CD4-positive, CD25-positive, alpha-beta regulatory T cell (primary cell): ENCODE data around the gene FHAD1. TPM values are rescaled to one million over a fixed set of nuclear protein-coding genes. Genes with fewer than 3 reads are reported as not detected.

Experiments
- ATAC-seq, 2 donors: fragments of 150-1000 bp; cut with Tn5 transposase; one replicate each; pipeline ENCODE4 v1.10.0; 2021; ENCODE audit warnings: low read depth in 2 of 2, moderate number of reproducible peaks in 2 of 2, moderate library complexity in 1 of 2
- DNase-seq, 3 donors: peaks; one replicate each; pipeline versions ENCODE4 v3.0.0 to v3.0.0-alpha.2; 2012 to 2022; ENCODE audit warnings: mixed read lengths in 1 of 3
- H3K27ac ChIP-seq: one replicate; pipeline ENCODE4 v1.7.0; 2013; ENCODE audit warnings: mild to moderate bottlenecking, low read length; ENCODE audit not compliant: insufficient read depth, poor library complexity, severe bottlenecking
- H3K27me3 ChIP-seq: one replicate; pipeline ENCODE4 v1.7.0; 2013; ENCODE audit warnings: low read length; ENCODE audit not compliant: control insufficient read depth, insufficient read depth
- H3K36me3 ChIP-seq: one replicate; pipeline ENCODE4 v1.7.0; 2013; ENCODE audit warnings: mild to moderate bottlenecking, low read length, moderate library complexity; ENCODE audit not compliant: control insufficient read depth, insufficient read depth
- H3K4me1 ChIP-seq: 2 replicates; pipeline ENCODE4 v1.7.0; 2013; ENCODE audit warnings: mild to moderate bottlenecking, low read length; ENCODE audit not compliant: insufficient read depth, control insufficient read depth, poor library complexity, severe bottlenecking
- H3K4me3 ChIP-seq: one replicate; pipeline ENCODE4 v1.7.0; 2013; ENCODE audit warnings: low read depth, mild to moderate bottlenecking, low read length, moderate library complexity
- H3K9me3 ChIP-seq, 2 experiments: 1 replicate in 1 of 2; 2 replicates in 1 of 2; pipeline ENCODE4 v1.7.0; 2013; ENCODE audit warnings: low read length in 2 of 2, mild to moderate bottlenecking in 1 of 2, moderate library complexity in 1 of 2; ENCODE audit not compliant: control insufficient read depth in 2 of 2
- H3K27ac Mint-ChIP-seq, 3 donors: one replicate each; pipeline ENCODE4 v1.8.0; 2020 to 2022; ENCODE audit warnings: mild to moderate bottlenecking in 3 of 3, mixed read lengths in 3 of 3, moderate library complexity in 2 of 3
- H3K27me3 Mint-ChIP-seq: one replicate; pipeline ENCODE4 v1.8.0; 2022; ENCODE audit warnings: mild to moderate bottlenecking, mixed read lengths
- H3K36me3 Mint-ChIP-seq: one replicate; pipeline ENCODE4 v1.8.0; 2020; ENCODE audit warnings: mixed read lengths
- H3K4me1 Mint-ChIP-seq, 4 donors: one replicate each; pipeline ENCODE4 v1.8.0; 2020 to 2022; ENCODE audit warnings: mixed read lengths in 4 of 4, mild to moderate bottlenecking in 1 of 4
- H3K4me3 Mint-ChIP-seq, 4 donors: one replicate each; pipeline ENCODE4 v1.8.0; 2020 to 2022; ENCODE audit warnings: mild to moderate bottlenecking in 4 of 4, mixed read lengths in 4 of 4, moderate library complexity in 3 of 4
- H3K9me3 Mint-ChIP-seq, 7 donors: one replicate each; pipeline ENCODE4 v1.8.0; 2020 to 2022; ENCODE audit warnings: mixed read lengths in 7 of 7, mild to moderate bottlenecking in 3 of 7, moderate library complexity in 2 of 7
- polyA plus RNA-seq, 4 donors: library from polyadenylated mRNA; unstranded; fragments of 300-500 nt; fragmentation: Illumina TruSeq; gene quantifications; one replicate each; pipeline ENCODE4 v1.2.3, GENCODE V29; 2021
- total RNA-seq: library from RNA; stranded (reverse); gene quantifications from one replicate; pipeline ENCODE4 v1.2.3, GENCODE V29; 2022

FHAD1 gene
- total and polyA plus RNA-seq, 5 donors from 2014 or later: not detected

DNA sequence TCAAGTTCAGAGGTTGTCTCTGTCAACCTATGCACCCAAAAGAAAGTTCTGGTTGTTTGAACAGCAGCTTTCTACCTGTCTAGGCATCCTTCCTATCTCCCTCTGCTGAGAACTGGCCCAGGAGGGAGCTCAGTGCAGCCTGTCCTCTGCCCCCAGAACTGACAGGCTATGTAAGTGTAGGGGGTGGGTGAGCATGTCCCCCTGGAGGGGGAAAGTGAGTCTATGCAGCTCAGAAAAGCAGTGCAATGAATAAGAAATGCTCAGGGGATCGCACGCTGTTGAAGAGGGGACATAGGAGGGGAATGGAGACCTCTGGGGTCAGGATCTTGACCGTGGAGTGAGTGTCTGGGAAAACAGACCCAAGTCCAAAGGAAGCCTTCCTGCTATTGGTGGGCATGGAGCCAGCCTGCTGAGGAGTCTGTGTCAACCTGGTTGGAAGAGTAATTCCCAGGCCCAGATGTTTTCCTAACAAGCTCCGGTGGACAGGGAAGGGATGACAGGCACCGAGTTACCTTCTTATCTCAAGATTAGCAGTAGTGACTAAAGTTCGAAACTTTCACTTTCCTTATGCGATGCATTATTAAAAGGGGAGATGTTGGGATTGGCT, 26.1 kb upstream of the FHAD1 start:
- Mint-ChIP-seq H3K27ac (no peak overlapping the region), H3K9me3 (peaks cover 0 to 2% (median 0%) of the 10 kb centered on the region in 7 donors), H3K4me1 (no peaks in the 10 kb centered on the region), H3K4me3 (peak overlapping the region in 1 of 4 donors; percentile 81), H3K36me3 (no peaks in the 10 kb centered on the region), H3K27me3 (peaks cover 20% of the 10 kb centered on the region)
- Histone ChIP-seq H3K36me3 (no peaks in the 10 kb centered on the region), H3K27ac (no peak overlapping the region), H3K4me1 (no peaks in the 10 kb centered on the region), H3K4me3 (no peak overlapping the region), H3K9me3 (no peaks in the 10 kb centered on the region), H3K27me3 (peaks cover 4% of the 10 kb centered on the region)
- ATAC-seq: no peak
- DNase-seq: no peak

DNA sequence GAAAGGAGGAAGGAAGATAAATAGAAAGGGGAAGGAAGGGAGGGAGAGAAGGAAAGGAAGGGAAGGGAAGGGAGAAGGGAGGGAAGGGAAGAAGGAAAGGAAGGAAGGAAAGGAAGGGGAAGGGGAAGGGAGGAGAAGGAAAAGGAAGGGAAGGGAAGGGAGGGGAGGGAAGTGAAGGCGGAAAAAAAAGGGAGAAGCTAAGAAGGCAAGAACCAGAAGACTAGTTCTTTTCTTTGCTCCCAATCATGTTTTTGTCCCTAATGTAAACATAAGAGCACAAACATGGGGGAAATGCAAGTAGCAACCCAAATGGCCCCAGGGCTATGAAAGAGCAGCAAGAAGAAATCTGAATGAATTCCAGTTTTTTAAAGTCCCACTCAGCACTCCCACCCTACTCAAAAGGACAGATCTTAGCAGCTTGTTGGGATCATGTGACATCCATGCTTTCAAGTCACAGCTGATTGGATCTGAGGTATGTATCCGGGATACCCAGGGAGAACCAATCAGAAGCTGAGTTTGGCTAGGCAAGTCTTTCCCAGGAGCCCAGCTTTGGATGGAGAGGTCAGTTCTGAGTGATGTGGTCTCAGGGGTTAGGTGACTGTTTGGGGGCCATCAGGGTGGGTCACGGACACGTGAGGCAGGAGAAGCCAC, 24.2 kb upstream of the FHAD1 start:
- Mint-ChIP-seq H3K36me3 (no peaks in the 10 kb centered on the region), H3K4me3 (no peak overlapping the region)

DNA sequence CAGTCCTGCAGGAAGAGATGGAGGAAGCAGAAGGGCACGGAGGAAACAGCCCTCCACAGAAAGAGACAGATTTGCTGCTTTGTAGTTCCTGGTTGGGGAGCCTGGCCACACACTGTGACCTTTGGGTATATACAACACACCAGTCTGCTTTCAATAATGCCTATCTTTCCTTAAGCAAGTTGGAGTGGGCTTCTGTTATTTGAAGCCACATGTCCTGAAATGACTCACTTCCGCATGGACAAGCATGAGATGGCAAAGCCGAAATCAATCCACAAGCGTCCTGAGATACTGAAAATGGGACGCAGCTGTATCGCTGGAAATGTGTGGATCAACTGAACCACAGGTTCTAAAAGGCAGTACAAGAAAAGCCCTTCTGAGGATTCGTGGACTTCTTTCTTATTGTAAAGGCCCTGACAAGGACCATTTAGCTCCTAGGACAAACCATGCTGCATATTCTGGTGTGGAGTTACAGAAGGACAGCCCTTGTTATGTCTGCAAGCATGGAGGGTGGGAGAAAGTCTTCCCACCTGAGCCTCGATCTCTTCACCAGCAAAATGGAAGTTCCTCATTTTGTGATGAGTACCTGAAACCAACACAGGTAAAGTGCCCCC, 22.7 kb upstream of the FHAD1 start:
- Histone ChIP-seq H3K27ac (no peak overlapping the region), H3K27me3 (no peaks in the 10 kb centered on the region), H3K4me3 (no peak overlapping the region), H3K36me3 (no peaks in the 10 kb centered on the region), H3K4me1 (no peaks in the 10 kb centered on the region), H3K9me3 (no peaks in the 10 kb centered on the region)
- H3K36me3 Mint-ChIP-seq: no peaks in the 10 kb centered on the region
- no peak overlapping the region for H3K4me3 Mint-ChIP-seq
- H3K9me3 Mint-ChIP-seq: peaks cover 0 to 1% (median 0%) of the 10 kb centered on the region in 7 donors
- DNase-seq (no peak), ATAC-seq (no peak)
- H3K27me3 Mint-ChIP-seq: peaks cover 11% of the 10 kb centered on the region
- H3K27ac Mint-ChIP-seq: no peak overlapping the region
- H3K4me1 Mint-ChIP-seq: no peaks in the 10 kb centered on the region

More for the DNA sequence above, 24.2 kb upstream of the FHAD1 start:
- Mint-ChIP-seq H3K4me1 (no peaks in the 10 kb centered on the region), H3K27me3 (peaks cover 15% of the 10 kb centered on the region), H3K27ac (no peak overlapping the region), H3K9me3 (peaks cover 0 to 1% (median 0%) of the 10 kb centered on the region in 7 donors)
- H3K9me3 ChIP-seq: no peaks in the 10 kb centered on the region
- no peak overlapping the region for H3K4me3 ChIP-seq
- H3K27ac ChIP-seq: no peak overlapping the region
- DNase-seq (no peak), ATAC-seq (no peak)
- peaks cover 4% of the 10 kb centered on the region for H3K27me3 ChIP-seq
- no peaks in the 10 kb centered on the region for H3K36me3 ChIP-seq
- no peaks in the 10 kb centered on the region for H3K4me1 ChIP-seq

DNA sequence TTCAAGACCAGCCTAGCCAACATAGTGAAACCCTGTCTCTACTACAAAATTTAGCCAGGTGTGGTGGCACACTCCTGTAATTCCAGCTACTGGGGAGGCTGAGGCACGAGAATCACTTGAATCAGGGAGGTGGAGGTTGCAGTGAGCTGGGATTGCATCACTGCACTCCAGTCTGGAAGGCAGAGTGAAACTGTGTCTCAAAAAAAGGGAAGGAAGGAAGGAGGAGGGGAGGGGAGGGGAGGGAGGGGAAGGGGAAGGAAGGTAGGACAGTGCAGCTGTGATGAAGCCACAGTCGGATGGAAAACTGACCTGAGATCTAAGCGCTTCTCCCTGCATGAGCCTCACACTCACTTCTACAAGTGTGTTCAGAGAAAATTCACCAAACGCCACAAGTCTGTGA, 22.0 kb upstream of the FHAD1 start:
- Mint-ChIP-seq H3K27ac (no peak overlapping the region), H3K4me3 (no peak overlapping the region)
- ATAC-seq: no peak

DNA sequence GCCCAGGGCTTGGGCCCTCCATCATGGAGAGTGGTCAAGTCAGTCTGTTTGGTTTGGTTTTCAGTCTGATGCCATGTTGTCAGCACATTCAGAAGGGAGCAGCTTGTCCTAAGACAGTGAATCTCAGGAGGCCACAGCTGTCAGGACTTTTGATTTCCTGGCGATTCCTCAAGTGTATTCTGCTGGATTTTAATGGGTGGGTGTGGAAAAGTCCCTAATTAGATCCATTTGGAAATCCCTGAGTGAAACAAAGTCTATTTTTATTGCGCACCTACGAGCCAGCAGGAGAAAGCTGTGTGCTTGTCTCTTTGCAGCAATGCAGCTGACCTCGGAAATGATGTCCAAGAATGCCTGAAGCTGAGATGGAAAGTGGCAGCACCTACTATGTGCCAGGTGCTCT, 21.6 kb upstream of the FHAD1 start:
- H3K36me3 ChIP-seq: no peaks in the 10 kb centered on the region
- H3K36me3 Mint-ChIP-seq: no peaks in the 10 kb centered on the region
- no peak overlapping the region for H3K27ac ChIP-seq
- H3K4me1 ChIP-seq: no peaks in the 10 kb centered on the region
- H3K27me3 Mint-ChIP-seq: peaks cover 11% of the 10 kb centered on the region
- no peaks in the 10 kb centered on the region for H3K4me1 Mint-ChIP-seq
- H3K4me3 Mint-ChIP-seq: no peak overlapping the region
- H3K9me3 ChIP-seq: no peaks in the 10 kb centered on the region
- H3K27ac Mint-ChIP-seq: no peak overlapping the region
- H3K4me3 ChIP-seq: no peak overlapping the region
- DNase-seq: no peak
- ATAC-seq: no peak
- H3K9me3 Mint-ChIP-seq: peaks cover 0 to 1% (median 0%) of the 10 kb centered on the region in 7 donors
- H3K27me3 ChIP-seq: no peaks in the 10 kb centered on the region

More for the DNA sequence above, 22.0 kb upstream of the FHAD1 start:
- H3K36me3 ChIP-seq: no peaks in the 10 kb centered on the region
- H3K4me3 ChIP-seq: no peak overlapping the region
- H3K27ac ChIP-seq: no peak overlapping the region
- no peaks in the 10 kb centered on the region for H3K27me3 ChIP-seq
- no peaks in the 10 kb centered on the region for H3K9me3 ChIP-seq
- Mint-ChIP-seq H3K9me3 (peaks cover 0 to 1% (median 0%) of the 10 kb centered on the region in 7 donors), H3K36me3 (no peaks in the 10 kb centered on the region), H3K27me3 (peaks cover 11% of the 10 kb centered on the region), H3K4me1 (no peaks in the 10 kb centered on the region)
- H3K4me1 ChIP-seq: no peaks in the 10 kb centered on the region
- DNase-seq: no peak

DNA sequence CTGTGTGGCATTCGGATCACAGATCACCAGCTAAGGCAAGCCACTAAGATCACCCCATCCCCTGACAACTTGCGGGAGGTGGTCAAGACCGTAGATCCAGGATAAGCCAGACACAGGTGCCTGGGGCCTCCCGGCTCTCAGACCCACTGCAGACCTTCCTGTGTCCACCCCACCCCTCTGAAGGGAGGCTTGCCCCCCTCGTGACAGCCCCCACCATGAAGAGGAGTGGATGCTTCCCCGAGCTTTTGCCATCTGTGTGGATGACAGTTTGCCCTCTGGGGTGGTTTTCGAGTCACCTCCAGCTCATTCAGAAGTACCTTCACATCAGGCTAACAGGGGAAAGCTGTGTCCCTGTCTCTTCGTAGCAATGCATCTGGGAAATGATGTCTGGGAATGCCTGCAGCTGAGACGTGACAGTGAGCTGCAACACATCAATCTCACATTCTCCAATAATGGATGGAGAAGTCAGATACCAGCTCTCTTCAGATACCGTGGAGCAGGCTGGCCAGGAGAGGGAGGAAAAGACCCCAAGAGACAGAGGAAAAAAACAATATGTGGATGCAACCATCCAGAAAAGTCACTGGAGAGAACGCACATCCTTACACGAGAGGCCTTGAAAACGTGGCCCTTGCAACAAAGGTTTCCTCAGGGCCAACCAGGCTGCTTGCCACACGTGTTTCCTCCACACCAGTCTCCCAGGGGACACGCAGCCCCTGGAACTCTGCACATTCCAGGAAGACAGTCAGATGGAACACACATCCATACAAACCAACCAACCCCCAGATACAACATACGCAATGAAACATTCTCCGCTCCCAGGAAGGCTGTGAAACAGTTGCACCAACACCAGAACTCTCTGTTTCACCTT, 20.4 kb upstream of the FHAD1 start:
- Mint-ChIP-seq H3K27me3 (peaks cover 4% of the 10 kb centered on the region), H3K4me3 (peak overlapping the region in 1 of 4 donors; percentile 77), H3K9me3 (peaks cover 0 to 1% (median 0%) of the 10 kb centered on the region in 7 donors), H3K4me1 (peaks cover 0 to 4% (median 3%) of the 10 kb centered on the region in 4 donors), H3K27ac (no peak overlapping the region), H3K36me3 (no peaks in the 10 kb centered on the region)
- DNase-seq (no peak), ATAC-seq (no peak)
- Histone ChIP-seq H3K27me3 (no peaks in the 10 kb centered on the region), H3K4me1 (no peaks in the 10 kb centered on the region), H3K9me3 (no peaks in the 10 kb centered on the region), H3K27ac (no peak overlapping the region), H3K4me3 (no peak overlapping the region), H3K36me3 (no peaks in the 10 kb centered on the region)

DNA sequence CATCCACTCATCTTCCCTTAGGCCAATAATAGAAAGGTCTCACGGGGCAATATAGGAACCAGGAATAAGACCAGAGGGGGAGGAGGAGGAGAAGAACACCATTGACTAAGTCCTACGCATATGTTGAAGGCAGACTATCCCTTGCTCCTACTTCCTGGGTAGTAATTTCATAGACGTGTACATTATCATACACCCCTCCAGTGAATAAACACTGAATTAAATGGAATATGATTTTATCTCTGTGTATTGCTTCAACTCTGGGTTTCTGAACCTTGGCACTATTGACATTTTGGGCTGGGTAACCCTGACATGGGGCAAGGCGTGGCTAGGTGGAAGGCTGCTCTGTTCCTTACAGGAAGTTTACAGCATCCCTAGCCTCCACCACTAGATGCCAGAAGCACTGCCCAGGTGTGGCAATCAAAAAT, 17.3 kb upstream of the FHAD1 start:
- H3K4me3 Mint-ChIP-seq: no peak overlapping the region
- no peaks in the 10 kb centered on the region for H3K27me3 Mint-ChIP-seq
- no peaks in the 10 kb centered on the region for H3K36me3 ChIP-seq
- no peak overlapping the region for H3K4me3 ChIP-seq
- no peak for ATAC-seq
- H3K4me1 Mint-ChIP-seq: peaks cover 0 to 7% (median 5%) of the 10 kb centered on the region in 4 donors
- no peaks in the 10 kb centered on the region for H3K9me3 ChIP-seq
- peak overlapping the region in 1 of 3 donors; percentile 12 for H3K27ac Mint-ChIP-seq
- DNase-seq: no peak
- H3K27me3 ChIP-seq: no peaks in the 10 kb centered on the region
- peaks cover 0 to 1% (median 0%) of the 10 kb centered on the region in 7 donors for H3K9me3 Mint-ChIP-seq
- no peaks in the 10 kb centered on the region for H3K4me1 ChIP-seq
- H3K27ac ChIP-seq: no peak overlapping the region
- no peaks in the 10 kb centered on the region for H3K36me3 Mint-ChIP-seq
